ENCODE measurements around the gene PSMG4.

Gene PSMG4

GRCh38 chr6:3212261-3212660 lies 46.5 kb upstream of the PSMG4 start:
- TF ChIP-seq SIN3A (IDR thresholded peaks at IDR 0.05; ENCODE audit: borderline replicate concordance, insufficient read depth, low read length) (no peak), POLR2AphosphoS5 (IDR thresholded peaks at IDR 0.05; ENCODE audit: low read depth, low read length) (no peak), REST (IDR thresholded peaks at IDR 0.05; ENCODE audit: insufficient read depth in 1 of 2, low read depth in 2 of 2, low read length in 2 of 2) (no peak), TAF1 (IDR thresholded peaks at IDR 0.05; ENCODE audit: borderline replicate concordance, insufficient read depth, low read length) (no peak), FOXP2 (optimal IDR thresholded peaks at IDR 0.05; ENCODE audit: borderline replicate concordance, extremely low read depth, extremely low read length, insufficient read depth) (no peak)

GRCh38 chr6:3213334-3213695 lies 45.4 kb upstream of the PSMG4 start:
- TF ChIP-seq SIN3A (IDR thresholded peaks at IDR 0.05; ENCODE audit: borderline replicate concordance, insufficient read depth, low read length) (no peak), TAF1 (IDR thresholded peaks at IDR 0.05; ENCODE audit: borderline replicate concordance, insufficient read depth, low read length) (no peak), REST (IDR thresholded peaks at IDR 0.05; ENCODE audit: insufficient read depth in 1 of 2, low read depth in 2 of 2, low read length in 2 of 2) (no peak), POLR2AphosphoS5 (IDR thresholded peaks at IDR 0.05; ENCODE audit: low read depth, low read length) (no peak), FOXP2 (optimal IDR thresholded peaks at IDR 0.05; ENCODE audit: borderline replicate concordance, extremely low read depth, extremely low read length, insufficient read depth) (no peak)

- no peak for TF ChIP-seq TAF1 (IDR thresholded peaks at IDR 0.05; ENCODE audit: borderline replicate concordance, insufficient read depth, low read length)
- TF ChIP-seq SIN3A (IDR thresholded peaks at IDR 0.05; ENCODE audit: borderline replicate concordance, insufficient read depth, low read length), result no peak
- TF ChIP-seq FOXP2 (optimal IDR thresholded peaks at IDR 0.05; ENCODE audit: borderline replicate concordance, extremely low read depth, extremely low read length, insufficient read depth), result no peak
- no peak for TF ChIP-seq REST (IDR thresholded peaks at IDR 0.05; ENCODE audit: insufficient read depth in 1 of 2, low read depth in 2 of 2, low read length in 2 of 2)
- TF ChIP-seq POLR2AphosphoS5 (IDR thresholded peaks at IDR 0.05; ENCODE audit: low read depth, low read length), result no peak
Measured at GRCh38 chr6:3214898-3215297, 43.8 kb upstream of the PSMG4 start.

GRCh38 chr6:3217286-3217685 lies 41.5 kb upstream of the PSMG4 start:
- no peak for TF ChIP-seq SIN3A (IDR thresholded peaks at IDR 0.05; ENCODE audit: borderline replicate concordance, insufficient read depth, low read length)
- TF ChIP-seq REST (IDR thresholded peaks at IDR 0.05; ENCODE audit: insufficient read depth in 1 of 2, low read depth in 2 of 2, low read length in 2 of 2), result no peak
- no peak for TF ChIP-seq POLR2AphosphoS5 (IDR thresholded peaks at IDR 0.05; ENCODE audit: low read depth, low read length)
- no peak for TF ChIP-seq FOXP2 (optimal IDR thresholded peaks at IDR 0.05; ENCODE audit: borderline replicate concordance, extremely low read depth, extremely low read length, insufficient read depth)

- no peak for TF ChIP-seq TAF1 (IDR thresholded peaks at IDR 0.05; ENCODE audit: borderline replicate concordance, insufficient read depth, low read length)
- TF ChIP-seq POLR2AphosphoS5 (IDR thresholded peaks at IDR 0.05; ENCODE audit: low read depth, low read length), result no peak
- no peak for TF ChIP-seq FOXP2 (optimal IDR thresholded peaks at IDR 0.05; ENCODE audit: borderline replicate concordance, extremely low read depth, extremely low read length, insufficient read depth)
- no peak for TF ChIP-seq REST (IDR thresholded peaks at IDR 0.05; ENCODE audit: insufficient read depth in 1 of 2, low read depth in 2 of 2, low read length in 2 of 2)
- no peak for TF ChIP-seq SIN3A (IDR thresholded peaks at IDR 0.05; ENCODE audit: borderline replicate concordance, insufficient read depth, low read length)
Measured at GRCh38 chr6:3218266-3218665, 40.5 kb upstream of the PSMG4 start.

All from PFSK-1 (cell line).